ENCODE results near the gene FRMD1. TPM values are rescaled to one million over a fixed set of nuclear protein-coding genes. Genes with fewer than 3 reads are reported as not detected.

FRMD1 gene
- total RNA-seq, 1 donor from 2014 or later = not detected

GRCh38 chr6:168043848-168044415 lies 35.1 kb downstream of the FRMD1 start:
- no peak for DNase-seq (ENCODE audit: low read depth in 2 of 2)

- no peak for DNase-seq (ENCODE audit: low read depth in 2 of 2)
These were observed 35.7 kb downstream of the FRMD1 start for GRCh38 chr6:168043193-168043847.

GRCh38 chr6:168042426-168043192 lies 36.4 kb downstream of the FRMD1 start:
- no peak for DNase-seq (ENCODE audit: low read depth in 2 of 2)

DNA sequence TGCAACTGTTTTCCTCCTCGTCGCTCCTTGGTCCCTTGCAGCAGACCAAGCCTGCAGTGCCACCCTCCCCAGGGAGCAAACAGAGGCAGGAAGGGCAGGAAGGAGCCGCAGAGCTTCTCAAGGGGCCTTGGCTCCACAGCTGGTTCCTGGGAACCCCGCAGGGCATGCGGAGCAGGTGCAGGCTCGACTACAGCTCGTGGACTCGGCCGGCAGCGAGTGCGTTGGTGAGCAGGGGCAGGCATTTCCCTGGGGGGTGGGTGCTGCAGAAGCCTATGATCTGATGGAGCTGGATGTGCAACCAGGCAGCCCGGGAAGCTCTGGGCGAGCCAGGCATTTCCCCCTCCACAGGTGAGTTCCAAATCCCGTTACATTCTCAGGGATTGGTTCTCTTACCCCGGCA lies 37.1 kb downstream of the FRMD1 start:
- DNase-seq (ENCODE audit: low read depth in 2 of 2) = no peak

DNA sequence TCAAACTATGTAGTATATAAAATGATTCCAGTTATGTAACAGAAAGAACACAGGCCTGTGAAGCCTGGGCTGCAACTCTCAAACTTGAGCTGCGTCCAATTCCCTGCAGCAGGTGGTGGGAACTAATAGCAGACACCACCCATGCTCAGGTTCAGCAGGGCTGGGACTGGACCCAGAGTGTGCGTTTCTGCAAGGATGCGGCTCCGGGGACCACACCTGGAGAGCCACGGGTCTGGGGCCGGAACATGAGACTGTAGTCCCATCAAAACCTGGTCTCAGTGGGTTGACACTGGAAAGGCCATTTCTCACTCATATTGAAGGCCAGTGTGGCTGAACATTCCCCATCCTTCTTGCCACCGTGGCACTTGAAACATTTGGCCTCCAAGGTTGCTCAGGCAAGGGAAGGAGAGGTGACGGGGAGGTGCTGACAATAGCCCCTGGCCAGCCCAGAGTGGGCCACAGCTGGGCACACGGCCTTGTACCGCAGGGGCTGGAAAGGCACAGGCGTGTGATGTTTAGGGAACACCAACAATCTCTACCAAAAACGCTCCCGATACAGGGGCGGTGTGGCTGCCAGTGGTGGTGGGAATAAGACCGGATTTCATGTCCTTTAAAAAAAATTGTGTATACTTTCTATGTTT lies 38.0 kb downstream of the FRMD1 start:
- DNase-seq (ENCODE audit: low read depth in 2 of 2) = no peak

GRCh38 chr6:168039849-168040248 lies 39.2 kb downstream of the FRMD1 start:
- DNase-seq (ENCODE audit: low read depth in 2 of 2) = no peak

- no peak for DNase-seq (ENCODE audit: low read depth in 2 of 2)
These were observed 39.7 kb downstream of the FRMD1 start for GRCh38 chr6:168039301-168039700.

- no peak for DNase-seq (ENCODE audit: low read depth in 2 of 2)
These were observed 40.4 kb downstream of the FRMD1 start for GRCh38 chr6:168038576-168039140.

- no peak for DNase-seq (ENCODE audit: low read depth in 2 of 2)
These were observed 41.2 kb downstream of the FRMD1 start for GRCh38 chr6:168037856-168038255.

DNA sequence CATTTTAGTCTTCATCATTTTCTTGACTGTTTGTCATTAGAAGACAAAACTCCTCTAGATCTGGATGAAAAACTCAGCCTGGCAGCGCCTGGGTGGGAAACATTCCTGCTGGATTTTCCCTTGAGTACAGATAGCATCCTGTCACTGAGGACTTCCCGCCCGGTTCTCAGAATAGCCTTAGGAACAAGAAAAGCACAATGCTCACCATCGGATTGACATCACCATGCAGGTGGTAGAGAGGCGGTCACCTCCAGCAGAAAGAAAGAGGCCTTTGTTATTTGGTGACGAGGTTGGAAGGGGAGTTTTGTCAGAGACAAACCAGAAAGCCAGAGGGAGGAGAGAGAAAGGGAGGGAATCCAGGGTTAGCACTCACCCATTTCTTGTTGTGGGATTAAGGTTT lies 41.8 kb downstream of the FRMD1 start:
- DNase-seq (ENCODE audit: low read depth in 2 of 2) = no peak

DNA sequence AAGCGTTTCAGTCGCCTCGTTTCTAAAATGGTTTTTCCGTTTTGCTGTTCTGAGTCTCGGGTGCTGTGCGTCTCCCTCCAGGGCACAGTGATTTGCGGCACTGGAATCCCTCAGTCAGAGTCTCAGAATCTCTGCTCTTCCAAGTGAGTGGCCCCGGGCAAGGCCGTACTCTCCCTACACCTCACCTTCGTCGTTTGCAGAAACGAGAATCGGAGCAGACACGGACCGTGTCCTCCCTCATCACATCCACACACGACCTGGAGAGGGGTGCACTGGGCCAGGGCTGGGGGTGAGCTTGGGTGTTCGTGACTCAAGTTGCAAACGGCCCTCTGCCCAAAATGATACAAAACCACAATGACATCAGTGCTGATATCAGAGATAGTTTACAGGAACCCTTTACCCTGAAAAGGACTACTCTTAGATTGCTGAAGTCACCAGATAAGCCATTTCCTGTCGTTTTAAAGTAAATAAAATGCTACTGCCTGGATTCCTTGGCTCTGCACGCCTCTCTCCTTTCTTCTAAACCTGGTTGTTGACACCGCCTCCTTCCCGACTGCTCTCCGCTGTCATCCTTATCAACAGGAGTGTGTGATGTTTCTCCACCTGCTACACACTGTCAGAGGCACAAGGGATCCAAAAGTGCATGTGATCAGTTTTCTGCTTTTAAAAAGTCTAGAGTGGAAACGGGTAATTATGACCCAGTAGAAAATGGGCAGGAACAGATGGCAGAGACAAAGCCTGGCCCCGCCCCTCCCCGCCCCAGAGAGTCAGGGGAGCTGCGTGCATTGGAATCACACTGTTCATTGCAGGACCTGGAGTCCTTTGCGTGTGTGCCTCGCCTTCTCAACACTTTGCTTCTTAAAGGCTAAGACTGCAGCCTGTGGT lies 43.1 kb downstream of the FRMD1 start:
- DNase-seq (ENCODE audit: low read depth in 2 of 2) = no peak

GRCh38 chr6:168035098-168035660 lies 43.8 kb downstream of the FRMD1 start:
- DNase-seq (ENCODE audit: low read depth in 2 of 2) = peak; percentile 69 to 81

DNA sequence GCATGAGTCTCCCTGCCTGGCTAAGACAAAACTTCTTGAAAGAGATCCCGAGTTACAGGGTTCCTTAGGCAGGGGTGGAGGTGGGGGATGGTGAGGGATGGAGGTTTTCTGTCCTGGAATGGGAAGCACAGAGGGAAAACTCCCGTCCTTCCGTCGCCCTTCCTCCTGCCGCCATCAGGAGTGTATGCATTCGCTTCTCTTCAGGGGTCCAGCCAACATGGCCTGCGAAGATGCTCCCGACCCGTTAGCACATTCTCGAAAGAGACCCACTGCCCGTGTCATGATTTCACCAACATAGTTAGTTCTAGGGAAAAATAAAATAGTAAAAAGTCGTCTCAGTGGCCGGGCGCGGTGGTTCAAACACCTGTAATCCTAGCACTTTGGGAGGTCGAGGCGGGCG lies 44.5 kb downstream of the FRMD1 start:
- no peak for DNase-seq (ENCODE audit: low read depth in 2 of 2)

DNA sequence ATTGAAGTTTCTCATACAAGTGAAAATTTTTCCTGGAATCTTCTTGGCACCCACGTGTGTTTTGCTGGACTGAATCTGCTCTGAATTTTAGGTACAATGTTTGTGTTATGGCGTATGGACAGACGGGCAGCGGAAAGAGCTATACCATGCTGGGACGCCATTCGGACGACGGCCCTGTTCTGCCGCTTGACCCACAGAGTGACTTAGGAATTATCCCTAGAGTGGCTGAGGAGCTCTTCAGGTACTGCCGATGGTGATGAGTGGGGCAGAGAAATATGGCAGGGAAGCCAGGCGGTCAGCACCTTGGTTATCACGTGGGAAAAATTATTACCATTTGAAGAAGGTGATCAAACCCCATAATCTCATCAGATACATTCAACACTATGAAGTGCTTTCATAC lies 45.2 kb downstream of the FRMD1 start:
- DNase-seq (ENCODE audit: low read depth in 2 of 2) = no peak

DNA sequence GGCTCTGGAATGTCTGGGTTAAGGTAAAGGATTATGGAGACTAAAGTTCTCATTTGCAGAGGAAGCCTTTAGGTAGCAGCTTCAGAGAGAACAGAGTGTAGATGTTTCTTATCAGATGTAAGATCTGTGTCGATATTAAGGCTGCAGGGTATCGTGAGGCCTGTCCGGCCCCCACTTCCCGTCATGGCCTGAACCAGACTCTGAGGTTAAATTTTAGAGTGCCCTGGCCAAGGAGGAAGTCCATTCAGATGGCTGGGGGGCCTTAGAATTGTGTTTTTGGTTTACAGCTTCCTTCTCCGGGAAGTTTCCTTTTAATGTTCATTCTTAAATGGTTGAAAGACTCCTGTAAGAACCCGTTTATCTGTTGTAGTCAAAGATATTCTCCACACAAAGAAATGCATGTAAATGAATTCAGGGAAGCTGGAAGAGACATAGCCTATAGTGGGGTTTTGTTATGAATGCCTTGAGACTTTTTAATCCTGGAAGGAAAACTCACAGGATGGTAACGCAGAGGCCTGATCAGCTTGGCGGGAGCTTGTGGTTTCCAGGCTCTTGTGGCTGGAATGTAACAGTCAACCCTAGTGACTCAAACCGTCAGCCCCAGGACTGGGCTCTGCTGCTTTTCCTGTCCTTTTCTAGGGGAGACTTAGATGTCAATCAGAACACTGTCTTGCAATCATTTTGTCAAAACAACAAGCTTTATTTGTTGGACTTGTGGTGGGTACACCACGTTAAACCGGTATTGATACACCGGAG lies 46.8 kb downstream of the FRMD1 start:
- DNase-seq (ENCODE audit: low read depth in 2 of 2) = peak in 1 of 2 donors; percentile 19

GRCh38 chr6:168031411-168031971 lies 47.5 kb downstream of the FRMD1 start:
- DNase-seq (ENCODE audit: low read depth in 2 of 2) = no peak

DNA sequence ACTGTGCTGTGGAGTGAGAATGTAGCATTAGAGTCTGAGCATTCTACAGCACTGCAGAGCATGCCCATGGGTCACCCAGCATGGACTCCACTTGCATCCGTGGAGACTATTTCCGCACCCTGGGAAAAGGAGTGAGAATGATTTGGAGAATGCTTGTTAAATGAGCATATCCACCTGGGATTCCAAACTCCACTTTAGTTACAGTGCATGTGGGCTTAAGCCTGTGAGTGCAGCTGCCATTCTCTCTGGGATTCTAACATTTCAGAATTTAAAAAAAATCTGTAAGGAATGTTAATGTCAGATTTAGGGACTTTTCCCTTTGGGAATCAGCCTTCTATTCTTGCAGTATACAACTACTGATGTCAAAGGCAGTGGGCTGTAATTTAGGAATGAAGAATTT lies 48.1 kb downstream of the FRMD1 start:
- DNase-seq (ENCODE audit: low read depth in 2 of 2) = no peak

- DNase-seq (ENCODE audit: low read depth in 2 of 2) = no peak
These were observed 48.7 kb downstream of the FRMD1 start for GRCh38 chr6:168030218-168030746.

DNA sequence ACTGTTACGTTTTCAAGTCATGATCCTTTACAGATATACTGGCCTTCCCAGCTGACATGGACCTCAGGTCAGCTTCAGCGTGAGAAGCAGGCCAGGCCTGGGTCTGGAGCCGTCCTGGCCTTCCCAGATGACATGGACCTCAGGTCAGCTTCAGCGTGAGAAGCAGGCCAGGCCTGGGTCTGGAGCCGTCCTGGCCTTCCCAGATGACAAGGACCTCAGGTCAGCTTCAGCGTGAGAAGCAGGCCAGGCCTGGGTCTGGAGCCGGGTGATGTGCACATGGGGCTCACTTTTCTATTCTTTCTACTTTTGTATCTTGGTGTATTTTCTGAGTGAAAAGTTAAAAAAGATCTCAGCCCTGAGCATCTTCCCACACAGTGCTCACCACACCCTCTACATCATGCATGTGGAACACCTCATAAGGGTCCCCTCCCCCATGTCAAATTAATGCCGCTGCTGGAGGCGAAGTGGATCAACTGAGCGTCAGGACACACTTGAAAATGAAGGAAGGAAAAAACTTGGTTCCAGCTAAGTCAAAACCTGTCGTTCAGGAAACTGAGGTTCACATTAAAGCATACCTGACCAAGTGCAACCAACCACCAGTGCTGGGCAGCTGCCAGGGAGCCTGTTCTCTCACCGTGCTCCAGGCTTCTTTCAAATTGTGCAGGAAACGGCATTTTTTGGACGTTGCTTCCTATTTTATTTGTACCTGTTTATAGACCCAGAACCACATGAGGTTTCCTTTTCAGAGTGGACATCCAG lies 49.4 kb downstream of the FRMD1 start:
- no peak for DNase-seq (ENCODE audit: low read depth in 2 of 2)

Measured in dermis microvascular lymphatic vessel endothelial cell (primary cell).